Eye (tissue), 1 donor: Measurements from ENCODE around the gene DOCK11.

Source experiments
- DNase-seq: peaks from one replicate; pipeline ENCODE4 v3.0.0-alpha.2; 2015

The DOCK11 gene

GRCh38 chrX:118534716-118535493 is 39.3 kb downstream of the DOCK11 start:
- DNase-seq, result peak; percentile 17

DNA sequence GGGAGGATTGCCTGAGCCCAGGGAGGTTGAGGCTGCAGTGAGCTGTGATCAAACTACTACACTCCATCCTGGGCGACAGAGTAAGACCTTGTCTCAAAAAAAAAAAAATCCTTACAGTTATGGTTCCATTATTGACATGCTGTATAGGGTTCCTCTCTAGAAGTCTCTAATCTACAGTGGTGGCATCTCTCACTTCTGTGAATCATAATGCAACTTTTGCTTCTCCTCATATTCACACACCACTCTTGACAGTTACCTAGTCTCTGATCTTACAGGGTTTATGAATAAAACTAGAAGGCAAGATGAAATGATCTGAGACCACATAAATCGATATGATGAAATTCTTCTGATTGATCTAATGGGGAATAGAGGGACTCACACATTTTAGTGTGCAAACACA is 40.6 kb downstream of the DOCK11 start:
- DNase-seq, result no peak

DNA sequence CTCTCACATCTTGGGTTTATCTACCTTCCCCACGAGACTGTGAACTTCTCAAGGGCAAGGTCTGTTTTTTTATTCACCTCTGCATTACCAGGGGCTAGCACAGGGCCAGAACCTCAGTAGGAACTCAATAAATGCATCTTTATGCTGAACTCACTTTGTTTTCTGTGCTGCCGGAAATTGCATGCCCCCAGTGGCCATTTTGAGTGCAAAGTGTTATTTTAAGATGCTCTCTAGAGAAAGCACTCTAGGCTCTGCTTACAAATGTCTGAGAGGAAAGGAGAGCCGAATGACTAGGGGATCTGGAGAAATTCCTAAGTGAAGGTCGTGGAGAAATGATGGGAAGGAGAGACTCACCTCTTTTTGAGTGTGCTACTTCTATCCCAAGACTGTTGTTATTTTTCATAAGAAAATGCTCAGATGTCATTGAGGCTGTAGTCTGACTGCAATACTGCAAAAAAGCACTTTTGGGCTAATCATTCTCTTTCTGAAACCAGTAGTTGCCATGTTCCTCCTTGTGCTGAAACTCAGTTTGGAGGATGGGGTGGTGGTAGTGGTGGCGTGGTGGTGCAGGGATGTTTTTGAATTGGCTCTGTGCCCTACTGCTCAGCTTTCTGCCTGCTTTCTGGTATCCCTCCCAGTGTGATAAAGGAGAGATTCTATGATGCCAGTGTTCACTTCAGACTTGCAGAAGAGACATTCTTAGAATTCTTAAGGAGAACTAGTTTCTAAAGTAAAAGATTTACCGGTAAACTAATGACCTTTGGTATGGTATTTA is 41.3 kb downstream of the DOCK11 start:
- peak; percentile 33 for DNase-seq

DNA sequence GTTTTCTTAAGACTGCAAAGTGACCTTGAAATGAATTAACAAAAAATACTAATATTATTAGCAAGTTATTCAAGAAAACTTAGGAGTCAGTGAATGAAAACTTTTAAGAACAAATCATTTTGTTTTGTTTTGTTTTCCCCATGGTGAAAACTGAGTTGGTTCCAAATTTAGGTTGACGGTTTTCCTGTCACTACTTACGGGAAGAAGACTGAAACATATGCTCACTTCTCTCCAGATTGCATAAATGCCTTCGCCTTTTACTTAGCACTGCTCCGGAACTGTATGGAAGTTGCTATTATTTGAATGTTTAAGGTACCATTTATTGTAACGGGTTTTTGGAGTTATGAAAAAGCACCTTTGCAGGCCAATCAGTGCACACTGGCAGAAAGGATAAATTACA is 42.8 kb downstream of the DOCK11 start:
- no peak for DNase-seq

- DNase-seq, result no peak
Measured at GRCh38 chrX:118540342-118540741, 44.7 kb downstream of the DOCK11 start.

DNA sequence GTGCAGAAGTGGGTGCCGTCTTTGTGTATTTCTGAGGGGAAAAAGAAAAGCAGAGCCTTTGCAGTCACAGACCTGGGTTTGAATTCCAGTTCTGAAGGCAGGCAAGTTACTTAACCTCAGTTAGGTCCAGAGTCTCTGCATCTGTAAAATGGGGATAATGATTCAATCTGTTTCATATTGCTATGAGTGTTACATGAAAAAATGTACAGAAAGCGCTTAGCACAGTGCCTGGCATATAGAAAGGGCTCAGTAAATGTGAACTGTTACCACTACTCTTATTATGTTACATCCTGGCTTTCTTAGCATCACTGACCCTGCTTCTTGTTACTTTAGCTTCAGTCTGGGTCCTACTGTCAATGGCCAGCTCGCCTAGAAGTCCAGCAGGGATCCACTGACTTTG is 45.9 kb downstream of the DOCK11 start:
- no peak for DNase-seq

- DNase-seq, result no peak
Measured at GRCh38 chrX:118545510-118545909, 49.9 kb downstream of the DOCK11 start.

GRCh38 chrX:118548841-118549240 is 53.2 kb downstream of the DOCK11 start:
- no peak for DNase-seq

- no peak for DNase-seq
Measured at GRCh38 chrX:118550792-118551191, 55.2 kb downstream of the DOCK11 start.

DNA sequence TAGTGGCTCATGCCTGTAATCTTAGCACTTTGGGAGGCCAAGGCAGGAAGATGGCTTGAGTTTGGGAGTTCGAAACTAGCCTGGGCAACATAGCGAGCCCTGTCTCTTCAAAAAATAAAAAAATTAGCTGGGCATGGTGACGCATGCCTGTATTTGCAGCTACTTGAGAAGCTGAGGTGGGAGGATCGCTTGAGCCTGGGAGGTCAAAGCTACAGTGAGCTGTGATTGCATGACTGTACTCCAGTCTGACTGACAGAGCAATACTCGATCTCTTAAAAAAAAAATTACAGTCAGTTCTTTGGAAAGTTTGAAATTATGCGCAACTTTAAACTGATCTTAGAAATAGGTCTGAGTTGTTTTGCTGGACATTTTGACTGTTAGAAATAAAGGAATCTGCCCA is 55.8 kb downstream of the DOCK11 start:
- DNase-seq, result no peak

- no peak for DNase-seq
Measured at GRCh38 chrX:118552121-118552900, 56.7 kb downstream of the DOCK11 start.

- DNase-seq, result no peak
Measured at GRCh38 chrX:118553042-118553710, 57.6 kb downstream of the DOCK11 start.

DNA sequence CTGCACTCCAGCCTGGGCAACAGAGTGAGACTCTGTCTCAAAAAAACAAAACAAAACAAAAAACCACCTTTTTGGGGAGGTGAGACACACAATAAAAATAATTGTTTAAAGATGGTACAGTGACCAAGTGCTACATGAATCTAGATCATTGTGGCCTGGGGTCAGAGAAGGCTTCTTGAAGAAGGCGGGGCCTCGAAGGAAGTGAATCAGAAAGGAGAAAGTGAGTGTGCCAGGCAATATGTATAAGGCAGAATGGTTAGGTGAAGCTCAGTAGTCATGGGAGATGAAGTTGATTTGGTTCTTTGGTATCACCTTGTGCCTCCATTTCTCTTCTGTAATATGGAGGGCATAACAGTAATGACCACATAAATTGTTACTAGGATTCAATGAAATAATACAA is 58.9 kb downstream of the DOCK11 start:
- no peak for DNase-seq

- DNase-seq, result no peak
Measured at GRCh38 chrX:118558926-118559325, 63.3 kb downstream of the DOCK11 start.

DNA sequence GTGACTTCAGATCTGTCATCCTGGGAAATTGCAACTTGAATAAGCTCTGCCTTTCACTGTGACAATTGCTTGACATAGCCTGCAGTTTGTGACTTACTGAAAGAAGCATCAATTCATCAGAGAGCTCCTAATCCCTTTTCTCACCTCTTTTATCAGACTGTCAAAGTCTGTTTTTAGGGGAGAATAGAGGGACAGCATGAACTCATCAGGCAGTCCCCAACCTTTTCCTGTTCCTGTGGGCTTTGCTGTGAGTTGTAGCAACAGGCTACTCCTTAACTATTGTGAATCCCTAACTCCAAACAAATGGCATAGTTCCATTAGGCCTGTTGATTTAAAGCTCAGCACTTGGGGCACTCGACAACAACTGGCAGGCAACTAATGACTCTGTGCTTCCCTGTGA is 64.9 kb downstream of the DOCK11 start:
- DNase-seq, result no peak

- no peak for DNase-seq
Measured at GRCh38 chrX:118562582-118563164, 67.1 kb downstream of the DOCK11 start.

DNA sequence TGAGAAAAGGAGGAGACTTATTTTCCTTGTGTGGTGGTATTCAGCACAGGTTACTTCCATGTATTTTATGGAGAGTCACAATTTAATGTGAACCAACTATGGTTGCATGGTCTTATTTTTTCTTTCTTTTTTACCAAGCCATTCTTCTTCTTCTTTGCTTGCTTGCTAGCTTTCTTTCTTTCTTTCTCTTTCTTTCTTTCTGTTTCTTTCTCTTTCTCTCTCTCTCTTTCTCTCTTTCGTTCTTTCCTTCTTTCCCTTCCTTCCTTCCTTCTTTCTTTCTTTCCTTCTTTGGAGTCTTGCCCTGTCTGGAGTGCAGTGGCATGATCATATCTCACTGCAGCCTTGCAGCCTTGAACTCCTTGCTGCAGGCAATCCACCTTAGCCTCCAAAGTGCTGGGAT is 68.9 kb downstream of the DOCK11 start:
- no peak for DNase-seq

- DNase-seq, result no peak
Measured at GRCh38 chrX:118565853-118566252, 70.2 kb downstream of the DOCK11 start.

DNA sequence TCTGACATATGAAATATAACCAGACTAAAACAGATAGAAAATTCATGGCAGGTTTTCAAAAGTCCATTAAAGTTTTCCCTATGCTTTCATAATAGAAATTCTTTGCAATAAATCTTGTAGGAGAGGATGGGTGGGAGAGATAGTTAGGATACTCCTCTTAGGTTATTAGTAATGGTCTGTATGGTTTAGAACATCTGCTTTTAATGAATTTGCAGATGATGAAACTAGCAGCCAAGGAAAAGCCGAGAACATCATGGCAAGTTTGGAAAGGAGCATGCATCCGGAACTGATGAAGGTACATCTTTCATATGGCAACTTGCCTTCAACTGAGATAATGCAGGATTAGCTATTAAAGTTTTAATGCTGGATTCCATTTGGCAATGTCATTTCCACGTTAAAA is 70.7 kb downstream of the DOCK11 start:
- DNase-seq, result peak; percentile 4

DNA sequence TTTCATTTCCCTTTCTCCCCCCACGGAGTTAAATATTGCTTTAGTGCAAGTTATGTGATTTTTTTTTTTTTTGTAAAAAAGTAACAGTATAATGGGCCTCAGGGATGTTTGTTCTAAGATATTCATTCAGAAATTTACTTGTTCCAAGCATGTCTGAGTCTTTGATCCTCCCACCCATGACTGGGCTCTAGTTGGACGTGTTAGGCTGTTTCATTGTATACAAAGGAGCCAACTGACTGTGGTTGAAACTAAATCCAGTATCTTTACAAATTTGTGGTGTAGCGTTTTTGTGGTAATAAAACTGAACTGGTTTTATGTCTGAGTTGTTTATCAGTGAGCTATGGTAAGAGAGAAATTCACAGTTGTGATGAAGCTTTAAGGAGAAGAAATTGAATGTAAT is 74.1 kb downstream of the DOCK11 start:
- no peak for DNase-seq

- no peak for DNase-seq
Measured at GRCh38 chrX:118570209-118570608, 74.6 kb downstream of the DOCK11 start.

GRCh38 chrX:118571836-118572235 is 76.2 kb downstream of the DOCK11 start:
- no peak for DNase-seq

- DNase-seq, result no peak
Measured at GRCh38 chrX:118574666-118575065, 79.1 kb downstream of the DOCK11 start.
